K562 (cell line): ENCODE results near the gene CLDN5. TPM values are rescaled to one million over a fixed set of nuclear protein-coding genes. Genes with fewer than 3 reads are reported as not detected.
A peak's percentile ranks its signal among the peaks of the same experiment; 100 is the strongest.

ENCODE experiments used
- ATAC-seq: fragments of 200-7000 bp; cut with Tn5 transposase; 3 replicates; pipeline ENCODE4 v1.9.1; 2020; ENCODE audit warnings: moderate library complexity
- BruUV-seq: library from RNA; stranded (reverse); fragments of 400-500 nt; replicated peaks from 2 replicates; lab custom pipeline; 2021; lab: Mats Ljungman, UMichigan
- CTCF ChIA-PET: fragments of 300-600 bp; formaldehyde crosslinking; extraction: SDS; loops from one replicate; lab custom pipeline; 2021; ENCODE audit warnings: low intra/inter-chr PET ratio; lab: Yijun Ruan, JAX
- POLR2A ChIA-PET: fragments of 300-600, 350-650 bp; sonication (Branson Sonifier 250); formaldehyde crosslinking; extraction: SDS; loops from one replicate; lab custom pipeline; 2021; ENCODE audit warnings: antibody characterized with exemption, inconsistent platforms; lab: Yijun Ruan, JAX
- DNase-seq, 4 experiments: peaks; one replicate each; pipeline versions ENCODE4 v3.0.0 to v3.0.0-alpha.2; 2011 to 2018; ENCODE audit warnings: low spot score in 3 of 4, mixed read lengths in 3 of 4; ENCODE audit errors: extremely low read depth in 1 of 4
- FAIRE-seq: peaks from 2 replicates; lab custom pipeline; 2011; peaks lifted over from hg19 to GRCh38; lab: Jason Lieb, UNC
- H2AFZ ChIP-seq: 2 replicates; pipeline ENCODE4 v1.6.0; 2011; ENCODE audit warnings: low read depth, low read length, control low read depth, inconsistent platforms
- H3K27ac ChIP-seq: fragments of 200-600 bp; 3 replicates; pipeline ENCODE4 v1.8.0; 2011; ENCODE audit warnings: low read depth, mild to moderate bottlenecking, control low read depth, inconsistent platforms, low read length, moderate library complexity, mixed read lengths; ENCODE audit errors: extremely low read depth
- H3K27me3 ChIP-seq, 2 experiments: fragments of 300-600 bp in 1 of 2; 2 replicates in 1 of 2; 3 replicates in 1 of 2; pipeline versions ENCODE4 v1.6.0 to v1.8.0; 2011; ENCODE audit warnings: inconsistent platforms in 2 of 2, low read length in 2 of 2, mild to moderate bottlenecking in 1 of 2, mixed read lengths in 1 of 2, moderate library complexity in 1 of 2; ENCODE audit not compliant: control insufficient read depth in 2 of 2, insufficient read depth in 2 of 2
- H3K36me3 ChIP-seq: fragments of 300-600 bp; 3 replicates; pipeline ENCODE4 v1.8.0; 2011; ENCODE audit warnings: mild to moderate bottlenecking, low read length, inconsistent platforms; ENCODE audit not compliant: control insufficient read depth, insufficient read depth
- H3K4me1 ChIP-seq, 2 experiments: fragments of 200-600 bp in 1 of 2; replicated peaks in 1 of 2; 2 replicates in 1 of 2; 3 replicates in 1 of 2; pipeline versions ENCODE4 v1.5.1 to v1.8.0; 2011; ENCODE audit warnings: inconsistent platforms in 2 of 2, low read length in 2 of 2, mild to moderate bottlenecking in 1 of 2, mixed read lengths in 1 of 2, moderate library complexity in 1 of 2; ENCODE audit not compliant: control insufficient read depth in 2 of 2, insufficient read depth in 2 of 2
- H3K4me2 ChIP-seq: 2 replicates; pipeline ENCODE4 v1.6.1; 2011; ENCODE audit warnings: low read length, control low read depth, inconsistent platforms, mixed read lengths; ENCODE audit not compliant: insufficient read depth
- H3K4me3 ChIP-seq: fragments of 200-600 bp; sonication (generic), shearing (Covaris generic); 2 replicates; pipeline ENCODE4 v1.5.1; 2016; ENCODE audit warnings: control low read depth, inconsistent platforms
- H3K79me2 ChIP-seq: fragments of 200-600 bp; 3 replicates; pipeline ENCODE4 v1.8.0; 2011; ENCODE audit warnings: low read length, inconsistent platforms; ENCODE audit not compliant: control insufficient read depth, insufficient read depth
- H3K9ac ChIP-seq, 2 experiments: 2 replicates each; pipeline versions ENCODE4 v1.6.0 to v1.6.1; 2011; ENCODE audit warnings: low read depth in 2 of 2, low read length in 2 of 2, control low read depth in 1 of 2, inconsistent platforms in 1 of 2, mild to moderate bottlenecking in 1 of 2, mixed read lengths in 1 of 2; ENCODE audit not compliant: insufficient read depth in 1 of 2
- H3K9me1 ChIP-seq: one replicate; pipeline ENCODE4 v1.6.0; 2011; ENCODE audit warnings: inconsistent platforms, mild to moderate bottlenecking, low read length, moderate library complexity; ENCODE audit not compliant: control insufficient read depth, insufficient read depth
- H3K9me3 ChIP-seq: replicated peaks from 2 replicates; pipeline ENCODE4 v1.5.1; 2011; ENCODE audit warnings: low read depth, low read length, inconsistent platforms; ENCODE audit not compliant: control insufficient read depth, insufficient read depth
- H4K20me1 ChIP-seq: replicated peaks from 2 replicates; pipeline ENCODE4 v1.6.1; 2011; ENCODE audit warnings: low read length, inconsistent platforms, mixed read lengths; ENCODE audit not compliant: control insufficient read depth, insufficient read depth
- ATF4 ChIP-seq: fragments of 450-650 bp; formaldehyde crosslinking; IDR thresholded peaks from 2 replicates; pipeline ENCODE4 v1.4.0; 2022; ENCODE audit warnings: mild to moderate bottlenecking, moderate library complexity
- CBFB ChIP-seq: sonication (generic); formaldehyde crosslinking; IDR thresholded peaks from 2 replicates; pipeline ENCODE4 v1.4.0; 2020; ENCODE audit warnings: mild to moderate bottlenecking, missing genetic modification reagents
- E2F5 ChIP-seq: sonication (generic); formaldehyde crosslinking; IDR thresholded peaks from 2 replicates; pipeline ENCODE4 v1.8.0; 2022; ENCODE audit warnings: mild to moderate bottlenecking, missing genetic modification reagents
- ESRRA ChIP-seq: fragments of 450-650 bp; IDR thresholded peaks from 2 replicates; pipeline ENCODE4 v1.6.1; 2014; ENCODE audit warnings: low read depth, mild to moderate bottlenecking, moderate library complexity, borderline replicate concordance
- MEF2D ChIP-seq: conservative IDR thresholded peaks from 2 replicates; pipeline ENCODE4 v1.6.1; 2016; ENCODE audit warnings: low read depth, missing genetic modification characterization, missing compliant biosample characterization
- MYBL2 ChIP-seq, 2 experiments: fragments of 450-650 bp in 1 of 2; sonication (generic) in 1 of 2; formaldehyde crosslinking in 1 of 2; IDR thresholded peaks; 2 replicates each; pipeline versions ENCODE4 v1.6.1 to v1.8.1; 2017 to 2022; ENCODE audit warnings: borderline replicate concordance in 1 of 2, inconsistent platforms in 1 of 2, low read depth in 1 of 2, mild to moderate bottlenecking in 1 of 2, missing genetic modification reagents in 1 of 2, moderate library complexity in 1 of 2
- NR2C2 ChIP-seq, 2 experiments: fragments of 200-800 bp in 1 of 2; sonication (Bioruptor generic) in 1 of 2; sonication (generic) in 1 of 2; formaldehyde crosslinking in 1 of 2; IDR thresholded peaks; 2 replicates each; pipeline versions ENCODE4 v1.6.1 to v1.8.0; 2016 to 2022; ENCODE audit warnings: mild to moderate bottlenecking in 1 of 2, missing compliant biosample characterization in 1 of 2, missing genetic modification characterization in 1 of 2, missing genetic modification reagents in 1 of 2
- POLR2A ChIP-seq: fragments of 450-650 bp; conservative IDR thresholded peaks from 2 replicates; pipeline ENCODE4 v1.6.1; 2016
- SUPT5H ChIP-seq: fragments of 450-650 bp; IDR thresholded peaks from 2 replicates; pipeline ENCODE4 v1.6.1; 2016
- THAP12 ChIP-seq: fragments of 250-450 bp; sonication (Bioruptor Pico); IDR thresholded peaks from 2 replicates; pipeline ENCODE4 v1.9.0; 2021; ENCODE audit warnings: mild to moderate bottlenecking, inconsistent platforms
- ZC3H4 ChIP-seq: sonication (generic); formaldehyde crosslinking; IDR thresholded peaks from 2 replicates; pipeline ENCODE4 v1.9.0; 2021; ENCODE audit warnings: missing genetic modification reagents, borderline replicate concordance
- ZNF609 ChIP-seq: sonication (generic); formaldehyde crosslinking; IDR thresholded peaks from 2 replicates; pipeline ENCODE4 v1.8.1; 2023; ENCODE audit warnings: missing genetic modification reagents, mild to moderate bottlenecking, borderline replicate concordance
- WGBS: fragments of 100-300 bp; shearing (Covaris generic); methylation state at CpG from one replicate; pipeline ENCODE4 v1.1.6; 2016; ENCODE audit warnings: low coverage, mixed read lengths; ENCODE audit not compliant: insufficient coverage; ENCODE audit errors: missing lambda C conversion rate; 5-methylcytosine and 5-hydroxymethylcytosine counted together
- in situ Hi-C: fragments of 300-500 bp; cut with MboI; formaldehyde crosslinking; loops from 4 replicates; pipeline ENCODE4 v1.15.0; 2018; ENCODE audit warnings: inconsistent platforms, mixed read lengths
- intact Hi-C: fragments of 100-400 bp; cut with micrococcal nuclease; formaldehyde crosslinking; loops from 2 replicates; pipeline ENCODE4 v1.14.2; 2022
- polyA plus RNA-seq, 8 experiments: library from polyadenylated mRNA; depleted of rRNA in 4 of 8; stranded (reverse) in 5 of 8; unstranded in 3 of 8; fragments of >200 nt; fragmentation: Nextera tagmentation in 2 of 8; fragmentation: Illumina TruSeq in 1 of 8; extraction: Ambion mirVana in 2 of 8; extraction: Trizol in 1 of 8; gene quantifications; 2 replicates each; pipeline versions ENCODE4 v1.2.1 to v1.2.3, GENCODE V29; 2011 to 2014; ENCODE audit warnings: inconsistent platforms in 1 of 8, missing spikeins in 1 of 8
- total RNA-seq, 7 experiments: library from RNA; depleted of rRNA in 6 of 7; stranded (reverse); fragments of >200 nt in 6 of 7; fragmentation: Illumina TruSeq in 2 of 7; extraction: Trizol in 2 of 7; gene quantifications; 2 replicates each; pipeline versions ENCODE4 v1.2.1 to v1.2.3, GENCODE V29; 2011 to 2021; ENCODE audit warnings: low replicate concordance in 1 of 7

The CLDN5 gene
- total and polyA plus RNA-seq, 9 of the 15 experiments (the other 6 are each of a cell fraction or from before 2014, with no cell fraction given) = 0.20 TPM; not detected in 8

GRCh38 chr22:19498866-19499190 lies 25.4 kb downstream of the CLDN5 start:
- Histone ChIP-seq H3K4me1 (no peaks in the 10 kb centered on the region; a peak in 2 of 5 replicates), H3K36me3 (peaks cover 100% of the 10 kb centered on the region), H3K27me3 (no peaks in the 10 kb centered on the region), H3K27ac (no peak overlapping the region), H3K4me3 (no peak overlapping the region), H2AFZ (no peak overlapping the region), H4K20me1 (no peaks in the 10 kb centered on the region; the same call in 1 of the 2 replicates), H3K79me2 (no peaks in the 10 kb centered on the region), H3K9ac (no peak overlapping the region), H3K9me3 (no peaks in the 10 kb centered on the region), H3K9me1 (no peaks in the 10 kb centered on the region), H3K4me2 (no peak overlapping the region)
- POLR2A ChIA-PET = interaction anchor here (0.5 to 5.1 kb wide), 9 partner anchors 9 to 413 kb away, joined by 3 to 46 read pairs (median 9); partner anchors contain the start of genes CDC45 and UFD1
- DNase-seq (peak in 1 of 4 experiments; percentile 48), ATAC-seq (no peak; the same call in 2 of the 3 replicates), FAIRE-seq (no peak)
- BruUV-seq = no TSS peak
- in situ Hi-C loops = no loop called here
- intact Hi-C loops = no loop called here
- 95% methylated on average over 3 of the region's 3 CpGs for WGBS
- CTCF ChIA-PET = no interaction called here
- TF ChIP-seq CBFB (CRISPR knock-in tag) (0 out of 2 replicates have a peak, but pooled peaks have one; percentile 12), MEF2D (tag) (no peak), SUPT5H (0 out of 2 replicates have a peak, but pooled peaks have one; percentile 20), E2F5 (CRISPR knock-in tag) (peak; percentile 88; the same call in 1 of the 2 replicates), ZC3H4 (CRISPR knock-in tag) (no peak), POLR2A (peak; percentile 15), ESRRA (no peak), ATF4 (CRISPR knock-in tag) (no peak), MYBL2 (IDR thresholded peaks at IDR 0.05; ENCODE audit: low read depth) (no peak), MYBL2 (CRISPR knock-in tag; IDR thresholded peaks at IDR 0.05; ENCODE audit: borderline replicate concordance) (peak; percentile 32; the same call in 1 of the 2 replicates), ZNF609 (CRISPR knock-in tag) (0 out of 2 replicates have a peak, but pooled peaks have one; percentile 19), NR2C2 (CRISPR knock-in tag; IDR thresholded peaks at IDR 0.05) (0 out of 2 replicates have a peak, but pooled peaks have one; percentile 42), NR2C2 (tag; IDR thresholded peaks at IDR 0.05) (no peak), THAP12 (peak; percentile 44; the same call in 1 of the 2 replicates)
